HG02870 (cell line): ENCODE data around the gene NRTN.
"Not testable (repeated sequence)": the region's sequence is repeated elsewhere in the genome, so short reads cannot be mapped to it uniquely, and the experiment has no call there.

Experiments used
- ATAC-seq: cut with Tn5 transposase; IDR thresholded peaks from one replicate; pipeline ENCODE4 v1.9.1; 2021; ENCODE audit warnings: mild to moderate bottlenecking, moderate library complexity; ENCODE audit not compliant: unreplicated experiment

Gene NRTN

DNA sequence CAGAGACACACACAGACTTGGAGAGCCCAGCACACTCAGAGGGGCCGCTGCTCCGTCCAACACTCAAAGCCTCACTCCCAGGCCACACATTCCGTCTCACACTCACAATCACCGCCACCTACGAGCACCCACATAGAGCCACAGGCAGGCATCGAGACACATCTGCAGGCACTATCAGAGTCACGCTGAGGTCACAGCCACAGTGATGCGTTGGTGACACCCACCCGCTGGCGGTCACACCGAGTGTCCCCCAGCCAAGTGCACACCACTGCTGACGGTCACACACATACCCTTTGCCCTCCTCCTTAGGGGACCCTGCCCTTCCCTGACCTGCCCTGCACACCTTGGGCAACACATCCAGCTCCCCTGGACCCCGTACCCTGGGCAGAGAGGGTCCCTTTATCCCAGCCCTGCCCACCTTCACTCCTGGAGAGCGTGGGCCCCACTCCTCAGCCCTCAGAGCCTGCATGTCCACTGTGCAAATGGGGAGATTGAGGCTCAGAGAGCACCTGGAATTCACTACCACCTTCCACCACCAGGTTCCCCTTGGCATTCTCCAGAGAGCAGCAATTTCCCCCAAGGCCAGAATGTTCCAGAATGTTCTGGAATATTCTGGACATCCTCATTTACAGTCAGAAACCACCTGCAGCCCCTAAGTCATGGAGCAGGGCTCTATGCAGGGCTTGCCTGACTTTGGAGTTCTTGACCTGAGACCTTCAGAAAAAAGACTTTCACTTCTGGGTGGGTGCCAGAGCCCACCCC, 60.0 kb downstream of the NRTN start:
- ATAC-seq: no peak

- ATAC-seq: no peak
These were observed 60.9 kb downstream of the NRTN start for GRCh38 chr19:5865772-5866171.

GRCh38 chr19:5867201-5868136, 62.6 kb downstream of the NRTN start:
- no peak for ATAC-seq

GRCh38 chr19:5870986-5871394, 66.1 kb downstream of the NRTN start:
- ATAC-seq: no peak

GRCh38 chr19:5873617-5874199, 68.8 kb downstream of the NRTN start:
- no peak for ATAC-seq

- not testable (repeated sequence) for ATAC-seq
These were observed 69.6 kb downstream of the NRTN start for GRCh38 chr19:5874496-5874895.

DNA sequence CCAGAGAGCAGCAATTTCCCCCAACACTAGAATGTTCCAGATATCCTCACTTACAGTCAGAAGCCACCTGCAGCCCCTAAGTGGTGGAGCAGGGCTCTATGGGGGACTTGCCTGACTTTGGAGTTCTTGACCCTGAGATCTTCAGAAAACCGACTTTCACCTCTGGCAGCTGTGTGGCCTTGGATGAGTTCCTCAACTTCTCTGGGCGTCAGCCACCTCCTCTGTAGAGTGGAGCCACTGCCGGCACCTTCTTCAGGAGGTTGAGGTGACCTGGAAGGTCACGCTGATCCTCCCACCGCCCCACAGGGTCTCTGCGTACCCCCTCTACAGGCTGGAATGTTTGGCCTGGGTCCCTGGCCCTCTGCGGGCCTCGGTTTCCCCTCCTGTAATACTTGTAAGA, 72.6 kb downstream of the NRTN start:
- no peak for ATAC-seq

GRCh38 chr19:5877882-5878281, 73.0 kb downstream of the NRTN start:
- no peak for ATAC-seq
